H1 (cell line): ENCODE results near the gene ABTB1.

ENCODE experiments used
- POLR2A ChIP-seq, 2 experiments: IDR thresholded peaks; 1 replicate in 1 of 2; 2 replicates in 1 of 2; pipeline ENCODE4 v1.6.1; 2011; ENCODE audit warnings: low read depth in 2 of 2, low read length in 2 of 2, mild to moderate bottlenecking in 2 of 2; ENCODE audit errors: control extremely low read depth in 1 of 2
- TAF1 ChIP-seq: IDR thresholded peaks from 2 replicates; pipeline ENCODE4 v1.6.1; 2011; ENCODE audit warnings: mild to moderate bottlenecking, low read depth, low read length
- TF ChIP-seq, protein P1 (sequence below), 3 experiments: IDR thresholded peaks; 1 replicate in 2 of 3; 2 replicates in 1 of 3; pipeline versions ENCODE4 v1.5.1 to v1.6.1; 2011; ENCODE audit warnings: low read length in 3 of 3, mild to moderate bottlenecking in 3 of 3, inconsistent platforms in 2 of 3, low read depth in 1 of 3, moderate library complexity in 1 of 3; ENCODE audit not compliant: insufficient read depth in 1 of 3; ENCODE audit errors: control extremely low read depth in 1 of 3
- TF ChIP-seq, protein P2 (sequence below): IDR thresholded peaks from 2 replicates; pipeline ENCODE4 v1.6.1; 2012; ENCODE audit warnings: inconsistent platforms

DNA sequence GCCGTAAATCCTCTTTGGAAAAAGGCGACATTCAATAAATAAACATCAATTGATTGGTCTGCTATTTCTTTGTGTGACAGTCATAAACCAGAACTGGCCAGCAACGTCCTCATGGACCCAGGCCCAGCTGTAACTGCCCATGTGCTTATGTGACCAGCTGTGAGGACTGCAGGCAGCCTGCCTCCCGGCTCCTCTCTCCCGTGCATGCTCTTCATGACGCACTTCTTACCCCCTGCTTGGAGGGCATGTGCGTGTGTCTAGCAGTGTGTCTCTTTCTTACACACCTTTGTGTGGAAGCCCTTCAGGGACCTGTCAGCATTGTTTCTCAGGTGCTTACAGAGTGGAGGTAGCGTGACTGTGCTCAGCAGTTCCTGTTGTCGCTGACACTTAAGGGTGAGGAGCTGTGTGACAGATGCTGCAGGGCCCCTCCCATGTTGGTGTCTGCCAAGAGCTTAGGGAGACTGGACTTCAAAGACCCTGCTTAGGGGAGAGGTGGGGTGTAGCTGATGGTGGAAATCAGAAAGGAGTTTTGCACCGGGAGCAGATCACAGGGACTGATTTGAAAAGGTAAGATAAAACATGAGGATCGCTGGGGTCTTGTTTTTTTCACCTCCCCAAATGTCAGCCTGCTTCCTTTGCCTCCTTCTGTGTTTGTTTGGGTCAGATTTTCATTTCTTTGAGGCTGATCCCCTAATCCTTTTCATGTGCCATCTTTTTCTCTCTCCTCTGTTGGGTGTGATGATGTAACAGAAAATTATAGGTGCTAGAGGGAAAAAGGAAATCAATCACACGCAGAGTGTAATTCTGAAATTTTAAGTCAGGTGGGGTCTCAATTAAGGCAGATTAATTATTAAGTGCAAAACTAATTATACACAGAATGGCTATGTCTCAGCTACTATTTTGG is 41.7 kb upstream of the ABTB1 start:
- TF ChIP-seq POLR2A (IDR thresholded peaks at IDR 0.05; ENCODE audit: control extremely low read depth in 1 of 2, low read depth in 2 of 2, low read length in 2 of 2) (no peak), TAF1 (no peak)
- TF ChIP-seq, protein P1, sequence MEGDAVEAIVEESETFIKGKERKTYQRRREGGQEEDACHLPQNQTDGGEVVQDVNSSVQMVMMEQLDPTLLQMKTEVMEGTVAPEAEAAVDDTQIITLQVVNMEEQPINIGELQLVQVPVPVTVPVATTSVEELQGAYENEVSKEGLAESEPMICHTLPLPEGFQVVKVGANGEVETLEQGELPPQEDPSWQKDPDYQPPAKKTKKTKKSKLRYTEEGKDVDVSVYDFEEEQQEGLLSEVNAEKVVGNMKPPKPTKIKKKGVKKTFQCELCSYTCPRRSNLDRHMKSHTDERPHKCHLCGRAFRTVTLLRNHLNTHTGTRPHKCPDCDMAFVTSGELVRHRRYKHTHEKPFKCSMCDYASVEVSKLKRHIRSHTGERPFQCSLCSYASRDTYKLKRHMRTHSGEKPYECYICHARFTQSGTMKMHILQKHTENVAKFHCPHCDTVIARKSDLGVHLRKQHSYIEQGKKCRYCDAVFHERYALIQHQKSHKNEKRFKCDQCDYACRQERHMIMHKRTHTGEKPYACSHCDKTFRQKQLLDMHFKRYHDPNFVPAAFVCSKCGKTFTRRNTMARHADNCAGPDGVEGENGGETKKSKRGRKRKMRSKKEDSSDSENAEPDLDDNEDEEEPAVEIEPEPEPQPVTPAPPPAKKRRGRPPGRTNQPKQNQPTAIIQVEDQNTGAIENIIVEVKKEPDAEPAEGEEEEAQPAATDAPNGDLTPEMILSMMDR (IDR thresholded peaks at IDR 0.05; ENCODE audit: control extremely low read depth in 1 of 3, insufficient read depth in 1 of 3, low read depth in 1 of 3, low read length in 3 of 3) = no peak
- TF ChIP-seq, protein P2, sequence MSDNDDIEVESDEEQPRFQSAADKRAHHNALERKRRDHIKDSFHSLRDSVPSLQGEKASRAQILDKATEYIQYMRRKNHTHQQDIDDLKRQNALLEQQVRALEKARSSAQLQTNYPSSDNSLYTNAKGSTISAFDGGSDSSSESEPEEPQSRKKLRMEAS = no peak
